Activated T-cell treated with anti-CD3 and anti-CD28 coated beads, Interleukin-2, amount 50 U/mL, for 24 hours (primary cell): ENCODE measurements around the gene ZNF552.
"Not testable (repeated sequence)": the region's sequence is repeated elsewhere in the genome, so short reads cannot be mapped to it uniquely, and the experiment has no call there.

Experiments used
- DNase-seq: peaks from one replicate; pipeline ENCODE4 v3.0.0-alpha.2; 2020
- H3K27ac Mint-ChIP-seq: 2 replicates; pipeline ENCODE4 v1.8.0; 2020; ENCODE audit warnings: mild to moderate bottlenecking, mixed read lengths
- H3K27me3 Mint-ChIP-seq: 2 replicates; pipeline ENCODE4 v1.8.0; 2020; ENCODE audit warnings: mixed read lengths
- H3K36me3 Mint-ChIP-seq: 2 replicates; pipeline ENCODE4 v1.8.0; 2020; ENCODE audit warnings: low read depth, mixed read lengths
- H3K4me1 Mint-ChIP-seq: 2 replicates; pipeline ENCODE4 v1.8.0; 2020; ENCODE audit warnings: low read depth, mixed read lengths
- H3K4me3 Mint-ChIP-seq: 2 replicates; pipeline ENCODE4 v1.8.0; 2020; ENCODE audit warnings: mild to moderate bottlenecking, moderate library complexity, mixed read lengths
- H3K9me3 Mint-ChIP-seq: 2 replicates; pipeline ENCODE4 v1.8.0; 2020; ENCODE audit warnings: mixed read lengths

ZNF552 gene

GRCh38 chr19:57810410-57811295 is 4.1 kb downstream of the ZNF552 start:
- H3K27me3 Mint-ChIP-seq, DNase-seq, H3K4me3 Mint-ChIP-seq, H3K9me3 Mint-ChIP-seq: not testable (repeated sequence)
- Mint-ChIP-seq H3K27ac (peak overlapping the region; percentile 22), H3K36me3 (peaks cover 80% of the 10 kb centered on the region), H3K4me1 (peaks cover 43% of the 10 kb centered on the region)

GRCh38 chr19:57807541-57807940 is 7.2 kb downstream of the ZNF552 start:
- no peak for DNase-seq
- Mint-ChIP-seq H3K4me3 (no peak overlapping the region), H3K36me3 (peaks cover 87% of the 10 kb centered on the region), H3K27ac (no peak overlapping the region), H3K27me3 (no peaks in the 10 kb centered on the region), H3K9me3 (no peaks in the 10 kb centered on the region), H3K4me1 (peaks cover 36% of the 10 kb centered on the region)

GRCh38 chr19:57803594-57804325 is 11.0 kb downstream of the ZNF552 start:
- Mint-ChIP-seq H3K9me3 (peaks cover 2% of the 10 kb centered on the region), H3K36me3 (peaks cover 89% of the 10 kb centered on the region), H3K27me3 (no peaks in the 10 kb centered on the region), H3K27ac (peak overlapping the region; percentile 37), H3K4me3 (peak overlapping the region; percentile 53), H3K4me1 (peaks cover 19% of the 10 kb centered on the region)
- no peak for DNase-seq

- peak overlapping the region; percentile 53 for H3K4me3 Mint-ChIP-seq
- H3K4me1 Mint-ChIP-seq, result peaks cover 19% of the 10 kb centered on the region
- H3K27ac Mint-ChIP-seq, result no peak overlapping the region
- peaks cover 89% of the 10 kb centered on the region for H3K36me3 Mint-ChIP-seq
- H3K9me3 Mint-ChIP-seq, result peaks cover 2% of the 10 kb centered on the region
- DNase-seq, result no peak
- no peaks in the 10 kb centered on the region for H3K27me3 Mint-ChIP-seq
Measured at GRCh38 chr19:57803265-57803593, 11.5 kb downstream of the ZNF552 start.

DNA sequence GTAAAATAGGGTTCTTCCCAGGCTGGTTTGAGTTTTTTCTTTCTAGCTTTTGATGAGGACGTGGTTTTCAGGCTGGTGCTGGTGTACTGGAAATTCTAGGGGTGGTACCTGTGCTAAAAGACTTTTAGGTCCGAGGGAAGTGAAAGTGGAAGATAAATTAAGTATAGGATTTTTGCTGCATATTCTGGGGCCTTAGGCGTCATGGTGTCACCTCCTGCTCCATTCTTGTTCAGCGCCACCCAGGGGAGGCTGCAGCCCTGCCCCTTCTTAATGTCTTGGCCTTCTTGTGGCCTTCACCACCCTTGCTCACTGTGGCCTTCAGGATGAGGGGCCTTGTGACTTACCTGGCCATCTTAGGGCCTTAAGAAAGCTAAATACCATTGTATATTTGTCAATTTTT is 12.4 kb downstream of the ZNF552 start:
- Mint-ChIP-seq H3K27ac (peak overlapping the region; percentile 59), H3K27me3 (no peaks in the 10 kb centered on the region), H3K4me1 (peaks cover 19% of the 10 kb centered on the region), H3K36me3 (peaks cover 83% of the 10 kb centered on the region), H3K9me3 (peaks cover 2% of the 10 kb centered on the region), H3K4me3 (no peak overlapping the region)
- no peak for DNase-seq

DNA sequence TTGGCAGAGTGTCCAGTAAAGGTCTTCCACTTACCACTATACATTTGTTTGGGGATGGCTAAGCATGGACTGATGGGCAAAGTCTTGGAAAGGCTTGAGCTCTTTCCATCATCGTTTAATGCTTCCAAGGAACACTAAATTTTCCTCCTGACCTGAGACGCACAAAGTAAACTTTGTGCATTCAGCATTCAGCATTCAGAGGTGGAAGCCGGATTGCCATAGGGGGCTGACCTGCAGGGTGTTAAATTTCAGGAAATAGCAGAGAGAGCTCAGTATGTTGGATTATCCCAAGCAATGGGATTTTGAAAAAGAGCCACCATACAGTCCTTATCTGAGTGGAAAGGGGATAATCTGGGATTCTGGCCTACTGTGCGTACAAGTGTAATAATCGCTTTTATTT is 14.0 kb downstream of the ZNF552 start:
- no peak overlapping the region for H3K4me3 Mint-ChIP-seq
- peaks cover 86% of the 10 kb centered on the region for H3K36me3 Mint-ChIP-seq
- no peaks in the 10 kb centered on the region for H3K27me3 Mint-ChIP-seq
- peaks cover 19% of the 10 kb centered on the region for H3K4me1 Mint-ChIP-seq
- no peak overlapping the region for H3K27ac Mint-ChIP-seq
- H3K9me3 Mint-ChIP-seq, result peaks cover 5% of the 10 kb centered on the region
- no peak for DNase-seq

DNA sequence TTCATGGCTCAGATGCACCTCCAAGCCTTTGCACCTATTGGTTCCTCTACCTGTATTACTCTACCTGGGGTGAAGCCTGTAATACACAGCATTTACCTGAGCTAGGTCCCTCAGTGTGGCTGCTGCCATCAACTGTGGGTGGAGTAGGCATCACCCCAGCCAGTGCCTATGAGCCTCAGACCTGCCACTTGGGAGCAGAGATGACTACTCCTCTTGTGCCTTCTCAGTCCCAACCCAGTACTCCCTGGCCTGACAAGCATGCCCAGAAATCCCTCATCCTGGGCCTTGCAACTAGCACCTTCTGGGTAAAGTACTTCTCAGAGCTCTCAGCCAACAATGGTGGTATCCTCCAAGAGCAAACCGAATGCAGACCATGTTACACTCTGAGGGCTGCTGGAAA is 18.1 kb downstream of the ZNF552 start:
- not testable (repeated sequence) for H3K27me3 Mint-ChIP-seq, H3K4me1 Mint-ChIP-seq, DNase-seq, H3K4me3 Mint-ChIP-seq, H3K27ac Mint-ChIP-seq
- Mint-ChIP-seq H3K9me3 (peaks cover 19% of the 10 kb centered on the region), H3K36me3 (peaks cover 89% of the 10 kb centered on the region)

GRCh38 chr19:57789288-57789687 is 25.4 kb downstream of the ZNF552 start:
- Mint-ChIP-seq H3K27ac (no peak overlapping the region), H3K9me3 (peaks cover 55% of the 10 kb centered on the region), H3K4me3 (no peak overlapping the region), H3K36me3 (peaks cover 92% of the 10 kb centered on the region), H3K27me3 (no peaks in the 10 kb centered on the region), H3K4me1 (no peaks in the 10 kb centered on the region)
- no peak for DNase-seq

- Mint-ChIP-seq H3K36me3 (peaks cover 88% of the 10 kb centered on the region), H3K4me1 (no peaks in the 10 kb centered on the region), H3K27me3 (no peaks in the 10 kb centered on the region), H3K4me3 (no peak overlapping the region), H3K27ac (no peak overlapping the region), H3K9me3 (peaks cover 52% of the 10 kb centered on the region)
- no peak for DNase-seq
Measured at GRCh38 chr19:57788114-57788692, 26.5 kb downstream of the ZNF552 start.

DNA sequence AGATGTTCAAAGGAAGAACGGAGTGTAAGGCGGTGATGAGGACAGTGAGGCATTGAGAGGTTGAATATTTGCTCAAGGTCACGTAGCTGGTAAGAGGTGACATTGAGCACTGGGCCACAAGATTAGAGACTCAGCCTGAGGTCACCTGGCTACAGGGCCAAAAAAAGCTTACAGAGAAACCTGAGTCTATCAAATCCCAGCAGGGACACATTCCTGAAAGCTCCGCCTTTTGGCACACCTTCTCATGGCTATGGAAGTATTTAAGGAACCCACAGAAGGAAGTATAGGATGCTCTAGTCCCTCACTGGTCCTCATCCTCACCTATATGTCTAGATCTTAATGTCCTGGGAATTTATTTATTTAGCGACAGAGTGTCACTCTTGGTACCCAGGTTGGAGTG is 27.8 kb downstream of the ZNF552 start:
- no peak overlapping the region for H3K4me3 Mint-ChIP-seq
- no peak for DNase-seq
- peaks cover 48% of the 10 kb centered on the region for H3K9me3 Mint-ChIP-seq
- no peaks in the 10 kb centered on the region for H3K27me3 Mint-ChIP-seq
- H3K27ac Mint-ChIP-seq, result no peak overlapping the region
- H3K36me3 Mint-ChIP-seq, result peaks cover 85% of the 10 kb centered on the region
- H3K4me1 Mint-ChIP-seq, result no peaks in the 10 kb centered on the region

- H3K4me3 Mint-ChIP-seq, result no peak overlapping the region
- no peak for DNase-seq
Measured at GRCh38 chr19:57786286-57786685, 28.4 kb downstream of the ZNF552 start.

DNA sequence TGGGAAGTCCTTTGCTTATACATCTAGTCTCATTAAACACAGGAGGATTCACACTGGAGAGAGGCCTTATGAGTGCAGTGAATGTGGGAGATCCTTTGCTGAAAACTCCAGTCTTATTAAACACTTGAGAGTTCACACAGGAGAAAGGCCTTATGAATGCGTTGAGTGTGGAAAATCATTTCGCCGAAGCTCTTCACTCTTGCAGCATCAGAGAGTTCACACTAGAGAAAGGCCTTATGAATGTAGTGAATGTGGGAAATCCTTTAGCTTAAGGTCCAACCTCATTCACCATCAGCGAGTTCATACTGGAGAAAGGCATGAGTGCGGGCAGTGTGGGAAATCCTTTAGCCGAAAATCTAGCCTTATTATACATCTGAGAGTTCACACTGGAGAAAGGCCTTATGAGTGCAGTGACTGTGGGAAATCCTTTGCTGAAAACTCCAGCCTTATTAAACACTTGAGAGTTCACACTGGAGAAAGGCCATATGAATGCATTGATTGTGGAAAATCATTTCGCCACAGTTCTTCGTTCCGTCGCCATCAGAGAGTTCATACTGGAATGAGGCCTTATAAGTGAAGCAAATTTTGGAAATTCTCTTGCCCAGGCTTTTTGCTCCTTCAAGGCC is 35.4 kb downstream of the ZNF552 start:
- H3K27me3 Mint-ChIP-seq, result no peaks in the 10 kb centered on the region
- peaks cover 50% of the 10 kb centered on the region for H3K9me3 Mint-ChIP-seq
- H3K36me3 Mint-ChIP-seq, result peaks cover 91% of the 10 kb centered on the region
- no peak for DNase-seq
- H3K27ac Mint-ChIP-seq, result no peak overlapping the region
- peaks cover 9% of the 10 kb centered on the region for H3K4me1 Mint-ChIP-seq
- H3K4me3 Mint-ChIP-seq, result no peak overlapping the region

More at GRCh38 chr19:57786286-57786685, 28.4 kb downstream of the ZNF552 start:
- Mint-ChIP-seq H3K4me1 (no peaks in the 10 kb centered on the region), H3K36me3 (peaks cover 85% of the 10 kb centered on the region), H3K27me3 (no peaks in the 10 kb centered on the region), H3K9me3 (peaks cover 44% of the 10 kb centered on the region), H3K27ac (no peak overlapping the region)

DNA sequence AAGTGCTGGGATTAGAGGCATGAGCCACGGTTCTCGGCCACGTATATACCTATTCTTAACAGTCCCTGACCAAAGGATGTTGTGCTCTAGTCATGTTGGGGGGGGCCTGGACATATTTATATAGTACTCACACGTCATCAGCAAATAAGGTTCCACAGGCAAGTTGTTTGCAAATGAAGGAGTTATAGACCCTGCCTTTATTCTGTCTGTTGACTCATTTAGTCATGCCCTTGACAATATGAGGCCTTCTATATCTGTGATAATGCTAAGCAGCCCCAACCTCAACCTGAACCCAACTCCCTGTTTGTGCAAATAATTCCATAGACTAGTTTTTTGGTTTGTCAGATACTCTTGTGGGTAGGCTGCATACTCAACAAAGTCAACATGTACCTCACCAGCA is 36.4 kb downstream of the ZNF552 start:
- Mint-ChIP-seq H3K36me3 (peaks cover 94% of the 10 kb centered on the region), H3K27me3 (no peaks in the 10 kb centered on the region), H3K4me3 (no peak overlapping the region), H3K4me1 (peaks cover 14% of the 10 kb centered on the region), H3K9me3 (peaks cover 55% of the 10 kb centered on the region), H3K27ac (no peak overlapping the region)
- no peak for DNase-seq

DNA sequence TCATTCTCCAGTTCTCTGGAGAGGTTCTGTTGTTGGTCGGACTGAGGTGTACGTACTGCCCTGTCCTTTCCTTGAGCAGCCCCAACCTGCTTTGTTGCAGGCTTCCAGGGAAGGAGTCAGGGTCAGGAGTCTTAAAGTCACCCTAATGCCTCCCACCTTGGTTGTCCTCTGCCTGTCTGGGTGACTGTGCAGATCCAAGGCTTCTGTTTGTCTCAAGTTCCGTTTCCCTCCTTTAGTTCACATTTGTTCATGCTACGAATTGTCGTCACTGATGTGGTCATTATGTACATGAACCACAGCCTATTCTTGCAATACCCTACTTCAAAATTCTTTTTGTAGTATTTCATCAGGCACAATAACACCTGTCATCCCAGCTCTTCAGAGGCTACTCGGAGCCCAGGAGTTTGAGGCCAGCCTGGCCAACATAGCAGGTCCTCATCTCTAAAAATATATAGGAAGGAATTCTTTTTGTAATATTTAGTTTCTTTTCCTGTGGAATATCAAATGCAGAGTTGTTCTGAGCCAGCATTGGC is 37.9 kb downstream of the ZNF552 start:
- Mint-ChIP-seq H3K9me3 (peaks cover 66% of the 10 kb centered on the region), H3K27ac (no peak overlapping the region), H3K4me1 (peaks cover 27% of the 10 kb centered on the region), H3K27me3 (no peaks in the 10 kb centered on the region), H3K36me3 (peaks cover 99% of the 10 kb centered on the region), H3K4me3 (no peak overlapping the region)
- no peak for DNase-seq
